Upper lobe of right lung (tissue), 1 donor: ENCODE data around the gene C12orf76. TPM values are rescaled to one million over a fixed set of nuclear protein-coding genes. Genes with fewer than 3 reads are reported as not detected.

Experiments used
- ATAC-seq: fragments of 200-7000 bp; cut with Tn5 transposase; one replicate; pipeline ENCODE4 v1.9.1; 2020; ENCODE audit warnings: mild to moderate bottlenecking, moderate library complexity
- DNase-seq: peaks from one replicate; pipeline ENCODE4 v3.0.0-alpha.2; 2020
- H3K27ac ChIP-seq: fragments of 200-600 bp; one replicate; pipeline ENCODE4 v1.8.0; 2022
- H3K27me3 ChIP-seq: fragments of 200-600 bp; one replicate; pipeline ENCODE4 v1.8.0; 2022; ENCODE audit warnings: mild to moderate bottlenecking
- H3K36me3 ChIP-seq: fragments of 200-600 bp; one replicate; pipeline ENCODE4 v1.8.0; 2022
- H3K4me1 ChIP-seq: fragments of 200-600 bp; one replicate; pipeline ENCODE4 v1.8.0; 2022
- H3K4me3 ChIP-seq: fragments of 200-600 bp; one replicate; pipeline ENCODE4 v1.8.0; 2022; ENCODE audit warnings: mild to moderate bottlenecking
- H3K9me3 ChIP-seq: fragments of 200-600 bp; one replicate; pipeline ENCODE4 v1.8.0; 2022
- CTCF ChIP-seq: fragments of 200-600 bp; IDR thresholded peaks from one replicate; pipeline ENCODE4 v1.8.0; 2022; ENCODE audit warnings: antibody characterized with exemption
- intact Hi-C: fragments of 100-400 bp; cut with DNase I; formaldehyde crosslinking; loops from one replicate; pipeline ENCODE4 v1.11.0; 2022
- total RNA-seq: library from RNA; stranded (reverse); fragmentation: NEBNext Ultra II Directional; extraction: Animal tissue kit (Norgen Biotek cat#: 25700); gene quantifications from one replicate; pipeline ENCODE4 v1.2.1, GENCODE V29; 2021
- donor health status: DM: no; HTN: yes; CAD: no; lungs with severe emphysema.

The C12orf76 gene
- total RNA-seq, 1 donor from 2014 or later: 25.0 TPM

GRCh38 chr12:109999983-110000505 is 48.3 kb downstream of the C12orf76 start:
- no peaks in the 10 kb centered on the region for H3K9me3 ChIP-seq
- no peak for ATAC-seq
- H3K27me3 ChIP-seq: no peaks in the 10 kb centered on the region
- H3K4me3 ChIP-seq: peak overlapping the region; percentile 90
- peaks cover 47% of the 10 kb centered on the region for H3K4me1 ChIP-seq
- intact Hi-C loops: no loop called here
- H3K27ac ChIP-seq: peak overlapping the region; percentile 95
- H3K36me3 ChIP-seq: no peaks in the 10 kb centered on the region
- TF ChIP-seq CTCF: no peak
- DNase-seq: no peak

DNA sequence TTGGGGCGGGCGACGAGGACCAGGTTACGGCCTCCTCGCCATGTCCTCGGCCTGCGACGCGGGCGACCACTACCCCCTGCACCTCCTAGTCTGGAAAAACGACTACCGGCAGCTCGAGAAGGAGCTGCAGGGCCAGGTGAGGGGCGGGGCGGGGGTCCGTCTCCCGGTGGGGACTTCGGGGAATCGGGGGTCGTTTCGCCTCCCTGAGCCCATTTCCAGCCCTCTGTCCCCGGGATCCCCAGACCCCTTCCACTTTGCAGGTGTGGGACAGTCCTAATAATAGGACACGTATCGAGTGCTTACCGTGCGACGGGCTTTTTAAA is 48.7 kb downstream of the C12orf76 start:
- peak; percentile 69 for DNase-seq

GRCh38 chr12:109998904-109999648 is 49.2 kb downstream of the C12orf76 start, which contains the start of gene ANKRD13A:
TSS of gene ANKRD13A (plus strand) at chr12:109999430. CDS start at chr12:109999689, 259 bp downstream.
- DNase-seq: peak; percentile 93
- intact Hi-C loops: no loop called here
- H3K4me3 ChIP-seq: peak within 1 kb of the TSS; percentile 90
- no peaks in the 10 kb centered on the region for H3K36me3 ChIP-seq
- H3K27me3 ChIP-seq: no peaks in the 10 kb centered on the region
- no peaks in the 10 kb centered on the region for H3K9me3 ChIP-seq
- ATAC-seq: peak; percentile 91
- no peak for TF ChIP-seq CTCF
- peak within 1 kb of the TSS; percentile 95 for H3K27ac ChIP-seq
- peaks cover 54% of the 10 kb centered on the region for H3K4me1 ChIP-seq

More for the DNA sequence above, 48.7 kb downstream of the C12orf76 start:
- peaks cover 48% of the 10 kb centered on the region for H3K4me1 ChIP-seq
- H3K27me3 ChIP-seq: no peaks in the 10 kb centered on the region
- intact Hi-C loops: no loop called here
- no peak for ATAC-seq
- H3K27ac ChIP-seq: peak overlapping the region; percentile 95
- H3K36me3 ChIP-seq: no peaks in the 10 kb centered on the region
- no peaks in the 10 kb centered on the region for H3K9me3 ChIP-seq
- no peak for TF ChIP-seq CTCF
- H3K4me3 ChIP-seq: peak overlapping the region; percentile 90

- intact Hi-C loops: no loop called here
- Histone ChIP-seq H3K27me3 (no peaks in the 10 kb centered on the region), H3K27ac (peak overlapping the region; percentile 95), H3K4me1 (peaks cover 55% of the 10 kb centered on the region), H3K9me3 (no peaks in the 10 kb centered on the region), H3K36me3 (no peaks in the 10 kb centered on the region), H3K4me3 (peak overlapping the region; percentile 90)
- no peak for TF ChIP-seq CTCF
- DNase-seq (no peak), ATAC-seq (no peak)
These were observed 50.0 kb downstream of the C12orf76 start for GRCh38 chr12:109998241-109998903.

- no peak for TF ChIP-seq CTCF
These were observed 50.9 kb downstream of the C12orf76 start for GRCh38 chr12:109997393-109997792.

More at GRCh38 chr12:109997393-109997792, 50.9 kb downstream of the C12orf76 start:
- intact Hi-C loops: no loop called here
- H3K4me3 ChIP-seq: no peak overlapping the region
- H3K36me3 ChIP-seq: no peaks in the 10 kb centered on the region
- H3K27ac ChIP-seq: no peak overlapping the region
- ATAC-seq (no peak), DNase-seq (no peak)
- no peaks in the 10 kb centered on the region for H3K27me3 ChIP-seq
- H3K4me1 ChIP-seq: peaks cover 45% of the 10 kb centered on the region
- H3K9me3 ChIP-seq: no peaks in the 10 kb centered on the region
